Umbilical cord (tissue), 2 donors: ENCODE data around the gene OAT. TPM values are rescaled to one million over a fixed set of nuclear protein-coding genes. Genes with fewer than 3 reads are reported as not detected.

ENCODE experiments used
- DNase-seq: peaks from one replicate; pipeline ENCODE4 v3.0.0-alpha.2; 2015; ENCODE audit warnings: low spot score
- total RNA-seq: library from RNA; depleted of rRNA; stranded (reverse); fragments of >200 nt; gene quantifications from one replicate; pipeline ENCODE4 v1.2.3, GENCODE V29; 2014; ENCODE audit warnings: low replicate concordance; ENCODE audit not compliant: insufficient read depth

The OAT gene
- total RNA-seq, 1 donor from 2014 or later = 114 TPM

- DNase-seq = peak; percentile 84
Observed at GRCh38 chr10:124354411-124355382, 64.0 kb downstream of the OAT start.

GRCh38 chr10:124353896-124354295, 64.8 kb downstream of the OAT start:
- DNase-seq = no peak

GRCh38 chr10:124353091-124353815, 65.5 kb downstream of the OAT start:
- DNase-seq = no peak

- no peak for DNase-seq
Observed at GRCh38 chr10:124351481-124352220, 67.1 kb downstream of the OAT start.

- DNase-seq = no peak
Observed at GRCh38 chr10:124350806-124351205, 67.9 kb downstream of the OAT start.

GRCh38 chr10:124349996-124350280, 68.8 kb downstream of the OAT start:
- DNase-seq = no peak

GRCh38 chr10:124349231-124349995, 69.3 kb downstream of the OAT start:
- no peak for DNase-seq

- no peak for DNase-seq
Observed at GRCh38 chr10:124348801-124349200, 69.9 kb downstream of the OAT start.

- DNase-seq = no peak
Observed at GRCh38 chr10:124347956-124348355, 70.8 kb downstream of the OAT start.

Other genes with a start within 250 kb of the OAT start
- gene NKX1-2, start 31.1 kb upstream of the OAT start, total RNA-seq = not detected
- gene LHPP, start 42.9 kb upstream of the OAT start, total RNA-seq = 4.8 TPM